Anterior cingulate cortex (tissue), 58 donors: ENCODE measurements around the gene IFNL2.
"Not testable (repeated sequence)": the region's sequence is repeated elsewhere in the genome, so short reads cannot be mapped to it uniquely, and the experiment has no call there.

Source experiments
- DNase-seq, 58 donors: peaks; one replicate each; lab custom pipeline; 2025; lab: John Stamatoyannopoulos, UW

Gene IFNL2

DNA sequence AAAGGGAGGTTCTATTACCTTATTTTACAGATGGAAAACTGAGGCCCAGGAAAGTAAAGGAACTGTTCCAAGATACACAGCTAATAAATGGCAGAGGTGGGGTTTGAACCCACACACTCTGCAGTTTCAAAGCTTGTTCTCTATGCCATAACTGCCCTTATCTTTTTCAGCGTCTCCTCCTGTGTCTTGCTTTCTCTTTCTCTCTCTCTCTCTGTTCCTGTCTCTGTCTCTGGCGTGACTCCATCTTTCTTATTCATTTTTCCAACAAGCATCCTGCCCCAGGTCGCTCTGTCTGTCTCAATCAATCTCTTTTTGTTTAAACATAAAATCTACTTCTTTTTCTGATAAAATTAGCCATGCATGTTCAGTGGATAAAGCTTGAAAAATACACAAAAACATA, 16.4 kb upstream of the IFNL2 start:
- DNase-seq = no peak

DNA sequence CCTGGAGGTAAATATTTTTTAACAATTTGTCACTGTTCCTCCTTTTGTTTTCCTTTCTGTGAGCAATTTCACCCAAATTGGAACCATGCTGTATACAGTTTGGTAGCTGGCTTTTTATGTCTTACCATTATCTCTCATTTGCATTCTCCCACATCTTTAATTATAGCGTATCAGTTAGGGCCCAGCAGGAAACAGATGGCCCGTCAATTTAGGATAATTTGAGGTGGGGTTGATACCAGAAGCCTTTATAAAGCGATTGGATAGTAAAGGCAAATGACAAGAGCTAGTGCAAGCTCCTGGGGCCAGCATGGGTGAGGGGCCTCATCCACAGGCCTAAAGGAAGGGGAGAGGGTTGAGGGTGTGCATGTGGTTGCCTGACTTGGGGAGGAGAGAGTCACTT, 15.7 kb upstream of the IFNL2 start:
- no peak for DNase-seq

- no peak for DNase-seq
Observed at GRCh38 chr19:39253374-39254149, 14.6 kb upstream of the IFNL2 start.

GRCh38 chr19:39254531-39255345, 13.5 kb upstream of the IFNL2 start:
- no peak for DNase-seq

- DNase-seq = no peak
Observed at GRCh38 chr19:39257227-39257626, 11.0 kb upstream of the IFNL2 start.

DNA sequence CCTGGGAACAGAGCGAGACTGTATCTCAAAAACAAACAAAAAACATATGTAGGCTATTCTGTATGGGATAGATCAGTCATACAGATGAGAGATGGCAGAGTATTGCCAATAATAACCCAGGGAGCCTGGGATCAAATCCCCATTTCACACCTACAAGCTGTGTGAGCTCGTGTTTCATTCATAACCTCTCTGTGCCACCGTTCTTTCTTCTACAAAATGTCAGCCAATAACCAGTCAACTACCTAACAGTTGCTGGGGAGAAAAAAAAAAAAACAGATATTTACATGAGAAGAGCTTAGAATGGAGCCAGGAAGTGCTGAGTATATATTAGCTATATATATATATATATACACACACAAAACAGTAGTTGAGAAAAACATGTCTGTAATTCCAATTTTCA, 6.5 kb upstream of the IFNL2 start:
- DNase-seq = no peak

GRCh38 chr19:39262496-39262895, 5.7 kb upstream of the IFNL2 start:
- no peak for DNase-seq

DNA sequence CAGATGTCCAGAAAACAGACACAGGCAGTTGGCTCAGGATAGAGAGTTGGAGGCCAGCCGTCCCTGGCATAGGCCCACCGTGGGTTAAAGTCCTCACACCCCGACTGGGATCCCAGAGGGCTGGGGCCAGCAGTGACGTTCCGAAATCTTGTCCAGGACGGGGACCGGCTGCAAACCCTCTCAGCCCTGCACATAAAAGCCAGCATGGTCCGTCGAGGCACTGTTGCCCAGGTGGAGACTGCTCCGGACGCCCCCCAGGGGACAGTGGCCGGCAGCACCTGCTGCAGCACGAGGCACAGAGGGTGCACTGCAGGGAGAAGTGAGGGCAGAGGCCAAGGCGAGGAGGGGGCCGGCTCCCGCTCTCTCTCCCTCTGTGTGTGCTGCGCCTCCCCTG, 4.3 kb upstream of the IFNL2 start:
- no peak for DNase-seq

- peak in 1 of 58 donors; percentile 2 for DNase-seq
Observed at GRCh38 chr19:39264306-39265290, 3.6 kb upstream of the IFNL2 start.

DNA sequence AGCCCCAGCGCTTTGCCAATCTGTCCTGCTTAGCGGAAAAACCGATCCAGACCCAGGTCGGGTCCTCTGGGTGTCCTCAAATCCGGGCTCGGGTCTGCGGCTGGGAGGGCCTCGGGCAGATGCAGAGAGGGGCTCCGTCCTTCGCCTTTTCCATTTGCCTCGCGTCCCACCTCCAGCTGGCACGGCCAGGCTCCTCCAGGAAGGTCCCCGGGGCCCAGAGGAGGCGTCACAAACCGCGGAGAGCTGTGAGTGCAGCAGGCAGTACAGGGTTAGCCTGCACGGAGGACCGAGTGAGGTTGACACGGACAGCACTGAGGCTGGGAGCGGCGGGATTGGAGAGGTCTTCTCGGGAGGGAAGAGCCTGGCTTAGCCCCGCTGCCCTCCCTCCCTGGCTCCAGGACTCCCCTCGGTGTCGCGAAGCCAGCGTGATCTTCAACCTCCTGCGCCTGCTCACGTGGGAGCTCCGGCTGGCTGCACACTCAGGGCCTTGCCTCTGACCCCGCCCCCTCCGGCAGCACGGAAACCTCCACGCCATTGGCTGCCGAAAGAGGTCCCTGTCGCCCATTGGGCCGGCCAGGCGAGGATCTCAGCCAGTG, 2.8 kb upstream of the IFNL2 start:
- no peak for DNase-seq

- DNase-seq = not testable (repeated sequence)
Observed at GRCh38 chr19:39268531-39269223, 481 bp downstream of the IFNL2 start.

DNA sequence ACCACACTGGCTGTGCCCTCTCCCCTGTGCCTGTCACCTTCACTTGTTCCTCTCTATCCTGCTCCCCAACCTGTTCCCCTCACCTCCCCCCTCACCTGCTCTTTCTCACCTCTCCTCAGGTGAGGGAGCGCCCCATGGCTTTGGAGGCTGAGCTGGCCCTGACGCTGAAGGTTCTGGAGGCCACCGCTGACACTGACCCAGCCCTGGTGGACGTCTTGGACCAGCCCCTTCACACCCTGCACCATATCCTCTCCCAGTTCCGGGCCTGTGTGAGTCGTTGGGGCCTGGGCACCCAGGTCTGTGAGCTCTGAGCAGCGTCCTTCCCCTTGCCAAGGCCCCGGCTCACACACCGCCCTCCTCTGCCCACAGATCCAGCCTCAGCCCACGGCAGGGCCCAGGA, 1.2 kb downstream of the IFNL2 start:
- DNase-seq = not testable (repeated sequence)

DNA sequence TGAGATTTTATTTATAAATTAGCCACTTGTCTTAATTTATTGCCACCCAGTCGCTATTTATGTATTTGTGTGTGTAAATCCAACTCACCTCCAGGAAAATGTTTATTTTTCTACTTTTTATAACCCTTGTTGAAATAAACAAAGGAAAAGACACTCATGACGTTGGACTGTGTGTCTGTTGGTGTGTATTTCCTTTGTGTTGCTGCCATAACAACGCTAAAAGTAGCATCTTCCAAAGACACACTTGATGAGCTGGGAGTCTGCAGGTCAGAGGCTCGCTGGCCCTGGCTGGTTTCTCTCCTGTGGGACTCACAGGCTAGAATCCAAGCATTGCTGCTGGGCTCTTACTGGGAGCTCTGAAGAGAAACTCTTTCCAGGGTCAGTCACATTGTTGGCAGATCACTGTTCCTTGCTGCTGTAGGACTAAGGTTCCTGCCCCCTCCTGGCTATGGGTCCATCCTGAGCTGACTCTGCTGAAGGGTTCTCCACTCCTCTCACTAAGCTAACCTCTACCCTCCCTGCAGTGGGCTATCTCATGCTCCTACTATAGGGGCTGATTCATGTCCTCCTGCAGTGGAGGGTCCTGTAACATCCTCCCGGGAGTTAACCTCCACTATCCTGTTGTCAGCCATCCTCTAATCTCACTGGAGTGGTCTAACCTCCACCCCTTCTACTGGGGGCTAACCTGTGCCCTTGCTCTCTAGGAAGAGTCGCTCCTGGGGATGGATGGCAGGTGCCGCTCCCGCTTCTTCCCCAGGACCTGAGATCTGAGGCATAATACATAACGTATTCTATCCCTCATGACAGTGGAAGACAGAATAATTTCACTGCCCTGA, 2.1 kb downstream of the IFNL2 start:
- DNase-seq = no peak

GRCh38 chr19:39273859-39274258, 5.7 kb downstream of the IFNL2 start:
- DNase-seq = not testable (repeated sequence)

DNA sequence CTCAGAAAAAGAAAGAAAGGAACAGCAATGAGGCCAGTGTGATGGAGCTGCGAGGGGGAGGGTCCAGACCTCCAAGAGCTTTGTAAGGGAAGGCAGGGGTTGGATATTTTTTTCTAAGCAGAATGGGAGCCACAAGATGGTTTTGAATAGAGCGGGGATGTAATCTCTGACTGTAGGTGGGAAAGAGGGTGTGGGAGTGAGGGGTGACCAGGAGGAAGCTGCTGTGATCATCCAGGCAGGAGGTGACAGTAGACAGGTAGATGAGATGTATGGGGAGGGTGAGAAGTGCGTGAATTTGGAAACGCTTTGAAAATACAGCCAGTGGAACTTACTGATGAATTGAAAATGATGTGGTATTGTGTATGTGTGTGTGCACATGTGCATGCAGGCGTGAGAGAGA, 7.4 kb downstream of the IFNL2 start:
- DNase-seq = no peak

GRCh38 chr19:39276740-39277139, 8.5 kb downstream of the IFNL2 start:
- DNase-seq = no peak

DNA sequence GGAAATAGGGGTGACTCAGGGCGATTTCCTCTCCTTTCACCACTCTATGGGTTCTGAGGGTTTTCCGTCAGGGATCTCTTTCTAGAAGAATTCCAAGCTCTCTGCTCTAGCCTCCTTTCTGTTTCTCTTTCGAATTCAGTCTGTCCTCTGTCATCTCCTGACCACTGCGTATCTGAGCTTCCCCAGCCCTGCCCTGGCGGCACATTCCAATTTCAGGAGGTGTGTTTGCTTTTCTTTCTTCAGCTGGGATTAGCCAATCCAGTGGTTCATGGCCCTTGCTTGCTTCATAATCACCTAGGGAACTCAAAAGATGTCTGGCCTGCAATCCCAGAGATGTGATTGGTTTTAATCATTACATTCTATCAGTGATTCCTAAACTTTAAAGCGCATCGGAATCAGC, 9.4 kb downstream of the IFNL2 start:
- DNase-seq = no peak

GRCh38 chr19:39282021-39282420, 13.8 kb downstream of the IFNL2 start:
- DNase-seq = no peak

GRCh38 chr19:39284032-39284431, 15.8 kb downstream of the IFNL2 start:
- DNase-seq = no peak
